NK-92 treated with Interleukin-12 subunit alpha and Interleukin-12 subunit beta, amount 100 ng/mL, for 24 hours (cell line): Measurements from ENCODE around the gene KDM6A.
A peak's percentile ranks its signal among the peaks of the same experiment; 100 is the strongest.
"Not testable (repeated sequence)": the region's sequence is repeated elsewhere in the genome, so short reads cannot be mapped to it uniquely, and the experiment has no call there.

Experiments
- DNase-seq: peaks from one replicate; lab custom pipeline; 2025; lab: John Stamatoyannopoulos, UW

Gene KDM6A

DNA sequence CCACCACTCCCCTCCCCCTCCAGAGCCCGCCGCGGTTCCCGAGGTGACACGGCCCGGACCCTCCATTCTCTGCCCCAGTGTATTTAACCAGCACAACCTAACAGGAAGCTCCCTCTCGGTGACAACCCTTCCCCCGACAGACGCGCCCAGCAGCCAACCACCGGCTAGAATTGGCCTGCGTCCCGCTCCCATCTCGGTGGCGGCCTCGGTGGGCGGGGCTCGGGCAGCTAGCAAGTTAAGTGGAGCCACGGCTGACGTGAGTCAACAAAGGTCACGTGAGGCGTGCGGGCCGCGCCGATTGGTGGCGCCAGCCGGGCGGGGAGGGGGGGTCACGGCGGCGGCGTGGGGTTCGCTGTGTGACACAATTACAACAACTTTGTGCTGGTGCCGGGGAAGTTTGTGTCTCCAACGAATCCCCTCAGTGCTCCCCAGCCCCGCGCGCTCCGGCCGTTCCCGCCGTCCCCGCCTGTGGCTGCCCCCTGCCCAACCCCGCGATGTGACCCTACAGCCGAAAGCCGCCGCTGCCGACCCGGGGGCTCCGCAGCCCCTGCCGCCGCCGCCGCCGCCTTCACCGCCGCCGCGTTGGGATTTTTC, at the start of gene KDM6A:
Gene KDM6A (plus strand): TSS at position 368 of the 594 bp plus-strand sequence. CDS start 364 bp downstream, outside the sequence.
- DNase-seq: peak; percentile 94

DNA sequence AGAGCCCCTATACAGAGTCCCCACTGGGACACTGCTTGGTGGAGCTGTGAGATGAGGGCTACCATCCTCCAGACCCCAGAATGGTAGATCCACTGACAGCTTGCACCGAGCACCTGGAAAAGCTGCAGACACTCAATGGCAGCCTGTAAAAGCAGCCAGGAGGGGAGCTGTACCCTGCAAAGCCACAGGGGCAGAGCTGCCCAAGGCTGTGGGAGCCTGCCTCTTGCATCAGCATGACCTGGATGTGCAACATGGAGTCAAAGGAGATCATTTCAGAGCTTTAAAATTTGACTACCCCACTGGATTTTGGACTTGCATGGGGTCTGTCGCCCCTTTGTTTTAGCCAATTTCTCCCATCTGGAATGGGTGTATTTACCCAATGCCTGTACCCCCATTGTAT, 49.8 kb upstream of the KDM6A start:
- DNase-seq: not testable (repeated sequence)

DNA sequence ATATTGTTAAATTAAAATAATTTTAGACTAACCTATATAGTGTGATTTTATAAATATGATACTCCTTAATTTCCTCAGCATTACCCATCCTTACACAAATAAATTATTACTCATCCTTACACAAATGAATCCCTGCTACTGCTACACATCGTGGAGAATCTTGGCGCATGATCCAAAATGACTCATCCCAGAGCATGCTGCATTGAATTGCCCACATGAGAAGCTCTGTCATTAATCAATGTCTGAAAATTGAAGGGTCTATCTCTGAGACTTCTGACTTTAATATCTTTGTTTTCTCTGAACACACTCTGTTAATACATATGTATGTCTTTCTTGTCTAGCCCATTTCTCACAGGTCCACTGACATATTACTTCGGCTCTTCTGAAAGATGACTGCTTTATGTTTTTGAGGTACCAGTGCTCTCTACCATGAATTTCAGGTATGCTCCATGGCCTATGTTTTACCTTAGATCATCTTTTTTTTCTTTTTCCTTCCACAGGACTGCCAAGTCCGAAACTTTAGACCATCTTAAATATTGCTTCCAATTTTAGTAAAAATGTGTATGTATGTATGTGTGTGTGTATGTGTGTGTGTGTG, 44.9 kb upstream of the KDM6A start:
- no peak for DNase-seq

DNA sequence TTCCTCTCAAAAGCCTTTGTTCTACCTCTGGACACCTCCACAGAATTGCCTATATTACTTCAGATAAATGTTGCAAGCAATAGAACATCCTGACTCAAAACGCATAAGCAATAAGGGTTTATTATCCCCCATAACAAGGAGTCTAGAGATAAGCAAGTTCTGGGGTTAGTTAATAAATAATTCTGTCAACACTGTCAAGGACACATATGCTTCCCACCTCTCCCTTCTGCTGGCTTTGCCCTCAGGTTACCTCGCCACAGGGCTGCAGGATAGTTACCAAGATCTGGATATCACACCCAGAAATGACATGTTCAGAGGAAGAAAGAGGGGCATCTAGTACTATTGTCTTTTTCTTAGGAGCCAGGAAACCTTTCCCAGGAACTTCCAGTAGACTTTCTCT, 43.2 kb upstream of the KDM6A start:
- DNase-seq: no peak

DNA sequence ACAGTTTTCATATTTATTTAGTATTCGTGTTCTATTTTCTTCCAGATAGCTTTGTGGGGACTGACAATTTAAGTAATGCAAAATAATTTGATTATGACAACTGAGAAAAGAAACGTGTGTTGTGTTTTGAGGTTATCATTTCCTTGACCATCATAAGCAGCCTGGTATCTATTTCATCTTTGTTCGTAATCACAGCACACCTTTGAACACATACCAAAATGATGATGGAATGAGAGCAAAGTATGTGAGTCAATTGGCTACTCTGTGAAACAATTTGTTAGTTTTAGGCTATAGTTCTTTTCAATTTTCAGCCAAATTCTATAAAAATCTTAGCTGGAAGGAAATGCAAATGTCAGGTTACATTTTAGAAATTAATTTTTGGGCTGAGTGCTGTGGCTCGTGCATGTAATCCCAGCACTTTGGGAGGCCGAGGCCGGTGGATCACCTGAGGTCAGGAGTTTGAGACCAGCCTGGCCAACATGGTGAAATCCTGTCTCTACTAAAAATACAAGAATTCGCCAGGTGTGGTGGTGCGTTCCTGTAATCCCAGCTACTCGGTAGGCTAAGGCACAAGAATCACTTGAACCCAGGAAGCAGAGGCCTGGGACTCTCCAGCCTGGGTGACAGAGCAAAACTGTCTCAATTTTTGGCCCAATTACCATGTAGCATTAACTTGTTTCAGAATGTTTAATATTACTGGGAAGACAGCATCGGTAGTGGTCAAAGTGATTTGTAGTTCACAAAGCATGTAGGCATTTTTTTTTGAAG, 30.3 kb upstream of the KDM6A start:
- no peak for DNase-seq

DNA sequence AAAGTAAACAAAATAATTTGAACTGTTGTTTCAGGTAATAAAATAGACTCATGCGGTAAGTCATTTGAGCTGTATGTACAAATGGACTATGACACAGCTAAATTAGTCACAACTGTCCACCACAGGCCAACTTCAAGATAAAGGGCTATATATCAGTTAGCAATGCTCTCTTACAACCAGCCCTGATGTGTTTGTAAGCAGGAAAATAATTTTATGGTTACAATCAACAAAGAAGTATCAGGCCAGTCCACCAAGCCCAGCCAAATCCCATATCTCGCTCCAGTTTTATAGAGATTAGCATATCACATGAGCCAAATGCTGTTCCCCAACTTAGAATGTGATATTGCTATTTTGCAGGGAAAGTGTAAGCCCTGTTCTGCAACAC, 29.7 kb upstream of the KDM6A start:
- DNase-seq: no peak

DNA sequence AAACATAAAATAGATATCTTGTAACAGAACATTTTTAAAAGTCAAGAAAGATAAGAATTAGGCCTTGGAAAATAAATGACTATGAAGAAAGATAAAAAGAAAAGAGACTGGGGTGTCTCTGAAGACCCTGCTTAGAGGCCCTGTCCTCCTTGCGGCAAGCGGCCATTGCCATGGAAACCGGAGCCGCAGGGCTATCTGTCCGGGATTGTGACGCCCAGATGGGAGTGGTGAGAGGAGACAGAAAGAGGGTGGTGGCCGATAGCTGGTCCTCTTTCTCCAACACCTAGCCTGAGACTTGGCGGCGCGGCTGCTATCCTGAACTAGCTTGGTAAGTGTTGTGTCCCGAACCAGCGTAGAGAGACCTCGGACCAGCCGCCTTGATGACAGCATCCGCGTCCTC, 29.2 kb upstream of the KDM6A start, which contains the start of gene DUSP21:
Gene DUSP21 (plus strand): TSS at position 269 of the 400 bp plus-strand sequence. CDS start 112 bp downstream, at position 381.
- DNase-seq: no peak

DNA sequence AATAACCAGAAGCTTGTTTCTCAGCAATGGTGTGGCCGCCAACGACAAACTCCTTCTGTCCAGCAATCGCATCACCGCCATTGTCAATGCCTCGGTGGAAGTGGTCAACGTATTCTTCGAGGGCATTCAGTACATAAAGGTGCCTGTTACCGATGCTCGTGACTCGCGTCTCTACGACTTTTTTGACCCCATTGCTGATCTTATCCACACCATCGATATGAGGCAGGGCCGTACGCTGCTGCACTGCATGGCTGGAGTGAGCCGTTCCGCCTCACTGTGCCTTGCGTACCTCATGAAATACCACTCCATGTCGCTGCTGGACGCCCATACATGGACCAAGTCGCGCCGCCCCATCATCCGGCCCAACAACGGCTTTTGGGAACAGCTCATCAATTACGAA, 28.8 kb upstream of the KDM6A start:
- no peak for DNase-seq

DNA sequence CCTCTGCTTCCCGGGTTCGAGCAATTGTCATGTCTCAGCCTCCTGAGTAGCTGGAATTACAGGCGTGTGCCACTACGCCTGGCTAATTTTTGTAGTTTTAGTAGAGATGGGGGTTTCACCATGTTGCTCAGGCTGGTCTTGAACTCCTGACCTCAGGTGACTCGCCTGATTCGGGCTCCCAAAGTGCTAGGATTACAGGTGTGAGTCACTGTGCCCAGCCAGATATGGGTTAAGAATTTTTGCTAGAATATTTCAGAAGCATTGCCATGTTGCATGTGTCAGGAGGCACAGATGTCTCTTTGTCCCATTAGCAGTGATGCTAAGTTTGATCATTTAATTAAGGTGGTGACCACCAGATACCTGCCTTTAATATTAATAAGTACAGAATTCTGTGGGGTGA, 22.1 kb upstream of the KDM6A start:
- DNase-seq: not testable (repeated sequence)

DNA sequence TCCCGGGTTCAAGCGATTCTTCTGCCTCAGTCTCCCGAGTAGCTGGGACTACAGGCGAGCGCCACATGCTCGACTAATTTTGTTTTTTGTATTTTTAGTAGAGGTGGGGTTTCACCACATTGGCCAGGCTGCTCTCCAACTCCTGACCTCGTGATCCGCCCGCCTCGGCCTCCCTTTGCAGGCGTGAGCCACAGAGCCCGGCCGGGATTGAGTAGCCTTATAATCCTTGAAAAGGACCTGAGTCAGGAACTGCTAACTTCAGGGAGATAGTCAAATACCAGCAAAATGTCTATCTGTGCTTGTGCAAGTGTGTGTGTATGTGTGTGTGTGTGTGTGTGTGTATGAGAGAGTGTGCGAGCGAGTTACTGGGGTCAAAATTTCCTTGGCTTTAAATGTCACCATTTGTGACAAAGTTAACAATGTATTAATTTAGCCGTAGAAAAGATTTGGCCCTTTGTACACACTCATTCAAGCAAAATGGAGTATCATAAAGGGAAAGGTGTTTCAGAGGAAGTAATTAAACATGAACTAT, 1.8 kb upstream of the KDM6A start:
- DNase-seq: no peak

DNA sequence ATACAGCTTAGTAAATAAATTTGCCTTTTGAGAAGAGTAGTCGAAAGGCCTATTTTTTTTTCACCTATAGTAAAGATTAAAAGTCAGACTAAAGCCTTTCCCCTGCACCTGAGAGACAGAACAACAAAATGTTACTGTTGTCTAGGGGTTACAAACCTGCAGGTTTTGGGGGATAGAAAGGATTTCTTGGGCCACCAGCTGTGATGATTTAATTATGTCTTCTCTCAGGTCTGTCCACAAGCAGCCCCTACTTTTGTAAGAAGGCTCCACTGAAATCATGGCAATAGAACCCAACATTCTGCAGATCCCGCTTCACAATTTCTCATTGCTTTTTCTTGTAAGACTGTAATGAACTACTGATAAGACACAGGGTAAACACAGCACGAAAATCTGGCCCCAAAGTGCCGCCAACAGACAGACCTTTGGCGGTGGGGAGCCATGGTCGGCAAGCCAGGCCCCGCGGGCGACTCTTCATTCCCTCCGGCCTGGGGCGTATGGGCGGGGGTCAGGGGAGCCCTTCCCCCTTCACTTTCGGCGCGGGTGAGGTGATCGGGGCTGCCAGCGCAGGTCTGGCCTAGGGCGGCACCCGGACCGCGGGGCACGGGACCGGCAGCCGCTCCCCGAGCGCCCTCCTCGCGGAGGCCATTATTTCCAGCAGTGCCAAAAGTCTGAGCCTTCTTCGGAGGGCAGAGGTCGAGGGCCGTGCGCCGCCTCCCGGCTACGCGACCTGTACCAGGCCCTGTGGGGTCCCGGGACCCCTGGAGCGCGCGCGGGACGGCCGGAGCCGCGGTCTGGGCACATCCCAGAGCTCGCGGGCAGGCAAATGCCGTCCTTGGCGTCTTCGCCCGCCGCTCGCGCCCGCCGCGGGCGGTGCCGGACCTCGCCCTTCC, 812 bp upstream of the KDM6A start:
- DNase-seq: peak; percentile 29

DNA sequence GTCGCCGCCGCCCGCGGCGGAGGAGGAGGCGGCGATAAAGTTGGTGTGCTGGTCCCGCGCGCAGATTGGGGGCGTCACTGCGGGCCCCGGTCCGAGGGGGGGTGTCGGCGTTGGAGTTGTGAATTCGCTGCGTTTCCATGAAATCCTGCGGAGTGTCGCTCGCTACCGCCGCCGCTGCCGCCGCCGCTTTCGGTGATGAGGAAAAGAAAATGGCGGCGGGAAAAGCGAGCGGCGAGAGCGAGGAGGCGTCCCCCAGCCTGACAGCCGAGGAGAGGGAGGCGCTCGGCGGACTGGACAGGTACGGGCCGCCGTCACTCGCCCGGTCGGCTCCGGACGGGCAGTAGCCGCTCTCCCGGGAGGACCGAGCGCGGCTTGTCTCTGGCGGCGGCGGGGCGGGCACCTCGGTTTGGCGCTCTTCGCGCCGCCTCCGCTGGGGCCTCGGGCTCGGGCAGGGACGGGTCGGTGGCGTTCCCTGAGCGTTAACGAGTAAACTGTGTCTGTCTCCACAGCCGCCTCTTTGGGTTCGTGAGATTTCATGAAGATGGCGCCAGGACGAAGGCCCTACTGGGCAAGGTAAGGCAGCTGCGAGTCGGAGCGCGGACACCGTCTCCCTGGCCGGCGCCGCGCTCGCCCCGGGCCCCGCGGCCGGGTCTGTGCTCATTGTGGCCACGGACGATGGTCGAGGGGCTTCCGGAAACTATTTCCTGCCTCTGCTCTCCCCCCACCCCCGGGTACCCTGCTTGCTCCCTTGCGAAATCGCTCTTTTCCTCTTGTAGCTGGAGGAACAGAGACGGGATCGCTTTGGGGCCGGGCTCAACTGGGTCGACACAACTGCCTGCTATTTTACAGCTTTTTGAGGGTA, 658 bp downstream of the KDM6A start:
- peak; percentile 32 for DNase-seq

DNA sequence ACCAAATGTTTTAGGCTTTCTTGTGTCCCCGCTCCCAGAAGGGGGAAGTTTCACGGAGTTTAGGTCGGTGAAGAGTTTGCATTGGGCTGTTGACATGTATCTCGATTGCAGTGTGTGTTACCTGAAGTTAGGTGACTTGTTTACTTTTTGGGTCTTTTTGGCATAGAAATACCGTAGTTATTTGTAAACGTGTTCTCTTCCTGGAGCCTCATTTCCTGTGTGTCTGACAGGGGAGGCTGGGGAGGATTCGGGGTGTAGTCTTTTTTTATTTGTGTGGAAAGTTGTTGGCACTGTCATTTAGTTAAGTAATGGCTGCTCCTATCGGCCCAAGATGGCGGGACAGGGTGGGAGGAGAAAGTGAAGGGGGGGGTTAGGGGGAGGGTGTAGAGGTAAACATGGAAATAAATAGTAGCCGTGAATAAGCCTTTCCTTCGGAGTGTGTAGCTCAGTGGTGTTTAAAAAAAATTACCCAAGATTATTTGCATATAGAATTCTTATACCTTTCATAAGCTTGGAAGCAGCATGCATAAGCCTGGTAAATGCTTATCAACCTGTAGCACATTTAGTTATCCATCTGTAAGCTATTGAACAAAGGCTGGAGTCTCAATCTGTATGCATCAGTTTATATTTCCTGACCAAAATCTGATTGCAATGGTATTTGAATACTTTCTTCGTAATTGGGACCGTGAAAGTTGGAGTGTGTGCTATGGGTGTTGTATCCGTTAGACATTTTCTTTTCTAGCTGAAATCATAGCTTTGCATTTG, 1.6 kb downstream of the KDM6A start:
- DNase-seq: peak; percentile 3

DNA sequence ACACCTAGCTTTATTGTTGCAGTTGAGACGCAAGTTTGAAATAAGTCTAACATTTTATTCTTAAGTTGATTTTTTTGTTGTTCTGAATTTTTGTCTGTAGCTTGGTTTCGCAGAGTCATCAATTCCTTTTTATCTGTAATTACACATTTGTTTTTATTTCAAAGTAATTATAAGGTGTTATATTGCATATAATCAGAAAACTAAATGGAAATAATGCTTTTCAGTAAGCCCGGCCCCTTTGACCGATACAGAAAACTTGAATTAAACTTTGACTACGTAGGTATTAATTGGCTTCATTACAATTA, 2.1 kb downstream of the KDM6A start:
- DNase-seq: no peak

DNA sequence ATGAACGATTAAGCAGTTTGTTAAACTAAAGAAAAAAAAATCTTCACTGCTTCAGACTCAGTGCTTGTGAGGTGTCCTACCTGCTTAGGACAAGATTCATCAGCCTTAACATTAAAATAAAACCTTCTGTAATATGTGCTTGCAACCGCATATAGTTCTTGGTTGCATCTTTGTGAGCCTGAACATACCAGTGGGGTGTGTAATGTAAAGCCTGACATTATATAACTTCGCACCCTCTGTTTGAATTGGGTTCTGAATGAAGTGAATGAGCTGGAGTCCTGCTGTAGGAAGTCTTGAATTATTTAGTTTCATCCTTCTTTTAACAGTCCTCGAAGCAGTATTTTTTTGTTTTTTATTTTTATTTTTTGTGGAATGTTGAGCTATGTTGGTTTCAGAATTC, 3.1 kb downstream of the KDM6A start:
- DNase-seq: no peak

DNA sequence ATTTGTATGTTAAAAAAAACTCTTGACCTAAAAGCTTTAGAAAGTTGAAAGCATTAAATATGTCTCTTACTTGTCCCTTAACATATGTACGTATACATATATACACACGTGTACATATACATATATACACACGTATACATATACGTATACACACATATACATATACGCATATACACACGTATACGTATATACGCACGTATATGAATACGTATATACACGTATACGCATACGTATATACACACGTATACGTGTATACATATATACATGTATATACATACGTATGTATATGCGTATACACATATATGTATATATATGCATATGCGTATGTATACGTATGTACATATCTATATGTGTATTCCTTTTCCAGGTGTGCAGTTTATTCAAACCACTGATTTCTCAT, 3.8 kb downstream of the KDM6A start:
- DNase-seq: no peak

DNA sequence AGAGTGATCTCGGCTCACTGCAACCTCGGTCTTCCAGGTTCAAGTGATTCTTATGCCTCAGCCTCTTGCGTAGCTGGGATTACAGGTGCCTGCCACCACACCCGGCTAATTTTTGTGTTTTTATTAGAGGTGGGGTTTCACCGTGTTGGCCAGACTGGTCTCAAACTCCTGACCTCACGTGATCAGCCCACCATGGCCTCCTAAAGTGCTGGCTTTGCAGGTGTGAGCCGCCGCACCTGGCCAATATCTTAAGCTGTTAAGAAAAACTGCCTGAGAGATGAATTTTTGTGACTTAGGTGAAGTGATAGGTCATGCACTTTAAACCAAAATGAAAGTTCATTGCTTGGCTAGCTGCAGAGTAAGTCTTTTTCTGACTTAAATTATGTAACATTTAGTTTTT, 5.8 kb downstream of the KDM6A start:
- DNase-seq: no peak

DNA sequence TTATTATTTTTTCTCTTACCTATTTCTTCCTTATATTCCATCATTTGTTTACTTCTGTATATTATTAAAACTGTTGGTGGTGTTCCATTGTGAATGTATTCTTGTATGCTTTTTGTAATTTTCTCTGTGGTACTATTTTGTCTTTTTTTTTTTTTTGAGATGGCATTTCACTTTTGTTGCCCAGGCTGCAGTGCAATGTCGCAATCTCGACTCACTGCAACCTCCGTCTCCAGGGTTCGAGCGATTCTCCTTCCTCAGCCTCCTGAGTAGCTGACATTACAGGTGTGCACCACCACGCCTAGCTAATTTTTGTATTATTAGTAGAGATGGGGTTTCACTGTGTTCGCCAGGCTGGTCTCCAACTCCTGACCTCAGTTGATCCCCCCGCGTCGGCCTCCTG, 8.6 kb downstream of the KDM6A start:
- no peak for DNase-seq

DNA sequence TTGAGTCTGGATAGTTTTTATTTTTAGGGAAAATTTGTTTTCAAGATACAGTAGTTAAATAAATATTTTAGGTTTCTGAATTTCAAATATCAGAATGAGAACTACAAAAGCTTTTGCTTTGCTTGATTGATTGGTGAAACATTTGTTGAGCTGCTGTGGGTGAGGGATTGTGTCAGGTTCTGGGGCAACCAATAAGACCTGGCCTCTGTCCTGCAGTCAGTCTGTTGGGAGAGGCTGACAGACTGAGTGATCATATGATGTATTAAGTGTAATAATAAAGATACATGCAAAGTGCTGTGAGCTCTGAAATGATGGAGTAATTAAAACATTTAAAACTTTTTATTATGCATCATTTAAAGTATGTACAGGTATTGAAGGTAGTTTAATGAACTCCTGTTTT, 9.6 kb downstream of the KDM6A start:
- no peak for DNase-seq

DNA sequence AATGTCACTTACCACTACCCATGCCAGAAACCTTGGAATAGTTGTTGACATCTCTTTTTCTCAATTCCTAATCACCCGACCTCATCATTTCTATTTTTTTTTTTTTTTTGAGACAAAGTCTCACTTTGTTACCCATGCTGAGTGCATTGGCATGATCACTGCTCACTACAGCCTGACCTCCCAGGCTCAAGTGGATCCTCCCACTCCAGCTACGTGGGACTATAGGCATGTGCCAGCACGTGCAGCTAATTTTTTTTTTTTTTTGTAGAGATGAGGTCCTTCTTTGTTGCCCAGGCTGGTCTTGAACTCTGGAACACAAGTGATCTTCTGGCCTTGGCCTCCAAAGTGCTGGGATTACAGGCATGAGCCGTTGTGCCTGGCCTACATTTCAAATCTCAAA, 12.0 kb downstream of the KDM6A start:
- DNase-seq: no peak

DNA sequence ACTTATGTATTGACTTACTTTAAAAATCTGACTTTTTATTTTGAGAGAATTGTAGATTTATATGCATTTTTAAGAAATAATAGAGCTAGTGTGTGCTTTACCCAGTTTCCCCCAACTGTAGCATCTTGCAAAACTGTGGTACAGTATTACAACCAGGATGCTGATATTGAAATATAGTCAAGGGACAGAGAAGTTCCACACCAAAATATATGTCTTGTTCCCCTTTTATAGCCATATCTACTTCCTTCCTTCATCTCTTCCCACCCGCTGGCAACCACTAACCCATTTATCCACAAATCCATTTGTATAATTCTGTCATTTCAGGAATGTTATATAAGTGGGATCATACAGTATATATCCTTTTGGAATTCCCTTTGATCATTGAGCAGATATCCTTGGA, 16.8 kb downstream of the KDM6A start:
- DNase-seq: no peak
